Trophoblast cell (in vitro differentiated cells and primary cell): ENCODE data around the gene SLIT1.

Experiments
- DNase-seq, 2 donors: peaks; one replicate each; pipeline ENCODE4 v3.0.0-alpha.2; 2016
- H2AFZ ChIP-seq: 2 replicates; pipeline ENCODE4 v1.6.1; 2013; ENCODE audit warnings: low read length, moderate library complexity, mild to moderate bottlenecking; ENCODE audit not compliant: insufficient read depth, poor library complexity
- H2AK5ac ChIP-seq: 2 replicates; pipeline ENCODE4 v1.6.1; 2013; ENCODE audit warnings: mild to moderate bottlenecking, low read length
- H2BK120ac ChIP-seq: 2 replicates; pipeline ENCODE4 v1.6.1; 2013; ENCODE audit warnings: low read length, mild to moderate bottlenecking, moderate library complexity; ENCODE audit not compliant: insufficient read depth, poor library complexity
- H2BK12ac ChIP-seq: 2 replicates; pipeline ENCODE4 v1.6.1; 2013; ENCODE audit warnings: mild to moderate bottlenecking, low read length, moderate library complexity
- H2BK5ac ChIP-seq: 2 replicates; pipeline ENCODE4 v1.6.1; 2013; ENCODE audit warnings: low read length, low read depth, moderate library complexity, mild to moderate bottlenecking; ENCODE audit not compliant: poor library complexity
- H3K14ac ChIP-seq: 2 replicates; pipeline ENCODE4 v1.6.1; 2013; ENCODE audit warnings: mild to moderate bottlenecking, low read length
- H3K18ac ChIP-seq: 2 replicates; pipeline ENCODE4 v1.6.1; 2013; ENCODE audit warnings: mild to moderate bottlenecking, low read length
- H3K23ac ChIP-seq: 2 replicates; pipeline ENCODE4 v1.6.1; 2013; ENCODE audit warnings: low read length
- H3K27ac ChIP-seq: 2 replicates; pipeline ENCODE4 v1.5.1; 2013; ENCODE audit warnings: low read depth, mild to moderate bottlenecking, inconsistent platforms, low read length, moderate library complexity
- H3K27me3 ChIP-seq: 2 replicates; pipeline ENCODE4 v1.6.1; 2013; ENCODE audit warnings: inconsistent platforms, mild to moderate bottlenecking, low read length, moderate library complexity; ENCODE audit not compliant: insufficient read depth
- H3K36me3 ChIP-seq, 2 experiments: 1 replicate in 1 of 2; 2 replicates in 1 of 2; pipeline ENCODE4 v1.6.1; 2013; ENCODE audit warnings: low read length in 2 of 2, mild to moderate bottlenecking in 2 of 2, moderate library complexity in 1 of 2; ENCODE audit not compliant: insufficient read depth in 2 of 2, control insufficient read depth in 1 of 2
- H3K4ac ChIP-seq: 2 replicates; pipeline ENCODE4 v1.6.1; 2013; ENCODE audit warnings: low read depth, mild to moderate bottlenecking, low read length, moderate library complexity
- H3K4me1 ChIP-seq, 2 experiments: 1 replicate in 1 of 2; 2 replicates in 1 of 2; pipeline ENCODE4 v1.6.1; 2013; ENCODE audit warnings: low read length in 2 of 2, mild to moderate bottlenecking in 2 of 2, moderate library complexity in 1 of 2; ENCODE audit not compliant: insufficient read depth in 2 of 2, control insufficient read depth in 1 of 2
- H3K4me2 ChIP-seq: 2 replicates; pipeline ENCODE4 v1.6.1; 2013; ENCODE audit warnings: inconsistent platforms, mild to moderate bottlenecking, low read length, moderate library complexity
- H3K4me3 ChIP-seq: 2 replicates; pipeline ENCODE4 v1.5.1; 2013; ENCODE audit warnings: mild to moderate bottlenecking, low read depth, low read length, inconsistent platforms
- H3K79me1 ChIP-seq: one replicate; pipeline ENCODE4 v1.6.1; 2013; ENCODE audit warnings: low read length
- H3K79me2 ChIP-seq: 2 replicates; pipeline ENCODE4 v1.6.1; 2013; ENCODE audit warnings: low read length, mild to moderate bottlenecking; ENCODE audit not compliant: control insufficient read depth, insufficient read depth, poor library complexity
- H3K9ac ChIP-seq: 2 replicates; pipeline ENCODE4 v1.6.1; 2013; ENCODE audit warnings: mild to moderate bottlenecking, low read length
- H3K9me3 ChIP-seq: 2 replicates; pipeline ENCODE4 v1.6.1; 2013; ENCODE audit warnings: low read depth, mild to moderate bottlenecking, control low read depth, inconsistent platforms, low read length; ENCODE audit not compliant: insufficient read depth
- H4K12ac ChIP-seq: 2 replicates; pipeline ENCODE4 v1.6.1; 2013; ENCODE audit warnings: low read depth, mild to moderate bottlenecking, low read length, moderate library complexity
- H4K8ac ChIP-seq: 2 replicates; pipeline ENCODE4 v1.6.1; 2013; ENCODE audit warnings: low read depth, mild to moderate bottlenecking, low read length, moderate library complexity
- H4K91ac ChIP-seq: one replicate; pipeline ENCODE4 v1.6.1; 2013; ENCODE audit warnings: low read depth, mild to moderate bottlenecking, low read length, moderate library complexity
- WGBS: extraction: QIAGEN DNeasy Blood & Tissue Kit; methylation state at CpG from one replicate; pipeline ENCODE4 v1.1.7; 2013; ENCODE audit warnings: missing lambda C conversion rate; ENCODE audit not compliant: insufficient read length, insufficient coverage; ENCODE audit errors: extremely low coverage; 5-methylcytosine and 5-hydroxymethylcytosine counted together

The SLIT1 gene

DNA sequence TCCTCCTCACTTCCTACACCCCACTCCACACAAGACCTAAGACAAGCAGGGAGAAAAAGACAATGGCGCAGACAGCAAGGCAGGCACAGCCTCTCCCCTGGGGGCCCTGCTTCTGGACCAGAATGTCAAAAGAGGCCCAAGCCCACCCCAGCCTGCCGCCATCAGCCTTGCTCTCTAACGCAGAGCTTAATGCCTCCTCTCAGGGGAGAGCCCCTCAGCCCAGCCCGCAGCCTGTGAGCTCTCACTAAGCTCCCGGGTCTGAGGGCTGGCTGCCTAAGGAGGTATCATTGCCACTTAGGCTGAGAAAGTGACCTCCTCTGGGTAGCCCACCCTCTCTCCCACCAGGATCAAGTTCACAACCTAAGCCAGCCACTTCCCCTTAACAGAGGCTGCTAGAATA lies 16.7 kb downstream of the SLIT1 start:
- no peak overlapping the region for H2BK120ac ChIP-seq
- no peaks in the 10 kb centered on the region for H3K9me3 ChIP-seq

DNA sequence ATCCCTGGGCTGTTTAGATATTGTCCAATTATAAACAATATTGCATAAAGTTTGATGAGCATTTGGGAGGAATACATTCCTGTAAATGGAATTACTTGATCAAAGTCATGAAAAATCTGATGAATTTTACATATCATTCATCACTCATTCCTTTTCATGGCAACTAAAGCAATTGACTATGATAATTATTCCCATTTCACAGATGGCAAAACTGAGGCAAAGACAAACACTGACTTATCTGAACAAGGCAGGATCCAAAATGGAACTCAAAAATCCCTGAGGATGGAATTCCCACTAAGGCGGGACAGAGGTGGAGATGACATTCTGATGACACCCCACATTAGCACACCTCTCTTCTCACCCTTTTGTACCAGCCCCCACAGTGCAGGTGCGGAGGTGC lies 17.1 kb downstream of the SLIT1 start:
- no peaks in the 10 kb centered on the region for H3K36me3 ChIP-seq
- no peak overlapping the region for H3K9ac ChIP-seq
- no CpG with 5 or more reads among the region's 2 CpGs for WGBS
- H3K27ac ChIP-seq: no peak overlapping the region
- no peaks in the 10 kb centered on the region for H3K4me1 ChIP-seq
- no peak overlapping the region for H2AK5ac ChIP-seq
- no peak overlapping the region for H2BK5ac ChIP-seq
- H2BK120ac ChIP-seq: no peak overlapping the region
- no peak overlapping the region for H3K4me2 ChIP-seq
- no peak overlapping the region for H4K91ac ChIP-seq
- no peaks in the 10 kb centered on the region for H3K9me3 ChIP-seq
- DNase-seq: no peak
- no peak overlapping the region for H2BK12ac ChIP-seq
- no peak overlapping the region for H3K4ac ChIP-seq
- H4K12ac ChIP-seq: no peak overlapping the region
- no peak overlapping the region for H4K8ac ChIP-seq
- H3K79me2 ChIP-seq: no peaks in the 10 kb centered on the region
- no peak overlapping the region for H3K18ac ChIP-seq
- H3K14ac ChIP-seq: no peak overlapping the region
- H3K4me3 ChIP-seq: no peak overlapping the region
- H3K79me1 ChIP-seq: no peaks in the 10 kb centered on the region
- H3K27me3 ChIP-seq: no peaks in the 10 kb centered on the region
- H2AFZ ChIP-seq: no peak overlapping the region
- H3K23ac ChIP-seq: no peak overlapping the region

More for the DNA sequence above, 16.7 kb downstream of the SLIT1 start:
- Histone ChIP-seq H3K4me3 (no peak overlapping the region), H3K4me1 (no peaks in the 10 kb centered on the region), H3K79me1 (no peaks in the 10 kb centered on the region), H2AK5ac (no peak overlapping the region), H3K23ac (no peak overlapping the region), H3K4ac (no peak overlapping the region), H3K9ac (no peak overlapping the region), H2BK12ac (no peak overlapping the region), H3K36me3 (no peaks in the 10 kb centered on the region), H3K4me2 (no peak overlapping the region), H2AFZ (no peak overlapping the region), H2BK5ac (no peak overlapping the region), H4K12ac (no peak overlapping the region), H3K18ac (no peak overlapping the region), H3K79me2 (no peaks in the 10 kb centered on the region), H4K8ac (no peak overlapping the region), H4K91ac (no peak overlapping the region), H3K27me3 (no peaks in the 10 kb centered on the region), H3K27ac (no peak overlapping the region), H3K14ac (no peak overlapping the region)
- no CpG with 5 or more reads among the region's 5 CpGs for WGBS
- no peak for DNase-seq

- no CpG with 5 or more reads among the region's 8 CpGs for WGBS
- H3K27me3 ChIP-seq: no peaks in the 10 kb centered on the region
- no peak overlapping the region for H3K4ac ChIP-seq
- no peaks in the 10 kb centered on the region for H3K79me2 ChIP-seq
- no peak overlapping the region for H2BK12ac ChIP-seq
- no peak overlapping the region for H3K14ac ChIP-seq
- H2AFZ ChIP-seq: no peak overlapping the region
- no peaks in the 10 kb centered on the region for H3K36me3 ChIP-seq
- no peaks in the 10 kb centered on the region for H3K4me1 ChIP-seq
- H3K18ac ChIP-seq: no peak overlapping the region
- H4K91ac ChIP-seq: no peak overlapping the region
- no peak overlapping the region for H2BK120ac ChIP-seq
- H4K8ac ChIP-seq: no peak overlapping the region
- H3K4me2 ChIP-seq: no peak overlapping the region
- H3K79me1 ChIP-seq: no peaks in the 10 kb centered on the region
- no peaks in the 10 kb centered on the region for H3K9me3 ChIP-seq
- H3K9ac ChIP-seq: no peak overlapping the region
- DNase-seq: no peak
- no peak overlapping the region for H3K4me3 ChIP-seq
- no peak overlapping the region for H4K12ac ChIP-seq
- no peak overlapping the region for H3K23ac ChIP-seq
- no peak overlapping the region for H3K27ac ChIP-seq
- H2BK5ac ChIP-seq: no peak overlapping the region
- H2AK5ac ChIP-seq: no peak overlapping the region
These were observed 20.3 kb downstream of the SLIT1 start for GRCh38 chr10:97165499-97165898.

DNA sequence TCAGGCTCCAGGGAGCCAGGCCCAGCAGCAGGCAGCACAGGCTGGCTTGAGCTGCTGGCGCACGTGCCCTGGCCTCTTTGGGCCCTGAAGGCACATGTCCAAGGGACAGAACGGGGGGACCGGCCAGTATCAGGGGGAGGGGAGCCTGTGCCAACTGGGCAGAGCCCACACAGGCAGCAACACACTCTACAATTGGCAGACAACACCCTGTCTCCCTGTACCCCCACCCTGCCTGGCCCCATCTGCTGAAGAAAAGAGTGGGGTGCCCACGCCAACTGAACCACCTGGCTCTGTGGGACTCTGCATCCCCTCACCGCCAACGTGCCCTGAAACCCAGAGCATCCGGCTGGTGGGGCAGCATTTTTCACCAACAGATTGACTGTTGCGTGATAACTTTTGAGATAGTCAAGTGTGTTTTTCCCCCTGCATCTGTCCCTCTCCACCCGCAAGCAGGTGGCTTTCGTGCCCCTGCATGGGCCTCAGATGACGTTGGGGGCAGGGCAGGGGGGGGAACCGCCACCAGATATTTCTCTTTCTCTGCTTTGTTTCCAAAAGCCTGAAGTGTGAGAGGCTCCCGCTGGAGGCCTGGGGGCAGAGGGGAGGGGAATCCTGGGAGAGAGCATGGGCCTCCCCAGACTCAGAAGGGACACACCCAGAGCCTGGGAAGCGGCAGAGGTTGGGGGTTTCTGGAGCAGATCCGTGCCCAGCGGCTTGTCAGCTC lies 21.8 kb downstream of the SLIT1 start:
- H2AK5ac ChIP-seq: no peak overlapping the region
- no peak overlapping the region for H3K18ac ChIP-seq
- no peak overlapping the region for H3K4me2 ChIP-seq
- no peak overlapping the region for H3K23ac ChIP-seq
- no peak overlapping the region for H3K4ac ChIP-seq
- H3K9me3 ChIP-seq: peaks cover 2% of the 10 kb centered on the region
- no peak overlapping the region for H3K4me3 ChIP-seq
- H2BK120ac ChIP-seq: no peak overlapping the region
- H3K9ac ChIP-seq: no peak overlapping the region
- DNase-seq: no peak
- no peak overlapping the region for H4K12ac ChIP-seq
- no peak overlapping the region for H2AFZ ChIP-seq
- no peak overlapping the region for H2BK12ac ChIP-seq
- H3K79me2 ChIP-seq: no peaks in the 10 kb centered on the region
- H2BK5ac ChIP-seq: no peak overlapping the region
- no peaks in the 10 kb centered on the region for H3K79me1 ChIP-seq
- no peak overlapping the region for H4K91ac ChIP-seq
- H3K4me1 ChIP-seq: no peaks in the 10 kb centered on the region
- H3K36me3 ChIP-seq: no peaks in the 10 kb centered on the region
- no peak overlapping the region for H3K14ac ChIP-seq
- H4K8ac ChIP-seq: no peak overlapping the region
- no peak overlapping the region for H3K27ac ChIP-seq
- no peaks in the 10 kb centered on the region for H3K27me3 ChIP-seq
- WGBS: no CpG with 5 or more reads among the region's 17 CpGs
